K562 (cell line): ENCODE measurements around the gene DLX2. TPM values are rescaled to one million over a fixed set of nuclear protein-coding genes. Genes with fewer than 3 reads are reported as not detected.

Source experiments
- CEBPG ChIP-seq, 3 experiments: fragments of 200-800 bp in 1 of 3; sonication (Bioruptor generic) in 1 of 3; sonication (generic) in 1 of 3; formaldehyde crosslinking in 1 of 3; IDR thresholded peaks in 2 of 3; conservative IDR thresholded peaks in 1 of 3; 2 replicates each; pipeline versions ENCODE4 v1.6.1 to v1.8.0; 2016 to 2022; ENCODE audit warnings: missing compliant biosample characterization in 2 of 3, missing genetic modification characterization in 2 of 3, mild to moderate bottlenecking in 1 of 3, missing genetic modification reagents in 1 of 3
- CHAMP1 ChIP-seq: fragments of 450-650 bp; IDR thresholded peaks from 2 replicates; pipeline ENCODE4 v1.6.1; 2016; ENCODE audit warnings: mild to moderate bottlenecking
- E2F3 ChIP-seq: fragments of 250-450 bp; sonication (Bioruptor Pico); IDR thresholded peaks from 2 replicates; pipeline ENCODE4 v1.4.0; 2020; ENCODE audit warnings: mild to moderate bottlenecking
- E2F4 ChIP-seq: sonication (generic); formaldehyde crosslinking; IDR thresholded peaks from 2 replicates; pipeline ENCODE4 v1.8.0; 2022; ENCODE audit warnings: mild to moderate bottlenecking, low read depth, missing genetic modification reagents
- FOXK2 ChIP-seq, 2 experiments: fragments of 450-650 bp; IDR thresholded peaks in 1 of 2; conservative IDR thresholded peaks in 1 of 2; 2 replicates each; pipeline ENCODE4 v1.6.1; 2016; ENCODE audit warnings: low read depth in 2 of 2, mild to moderate bottlenecking in 1 of 2
- HDAC1 ChIP-seq, 2 experiments: fragments of 450-650 bp; IDR thresholded peaks; 2 replicates each; pipeline ENCODE4 v1.6.1; 2016 to 2017; ENCODE audit warnings: inconsistent platforms in 1 of 2, mild to moderate bottlenecking in 1 of 2, moderate library complexity in 1 of 2
- HDAC3 ChIP-seq: fragments of 450-650 bp; IDR thresholded peaks from 2 replicates; pipeline ENCODE4 v1.6.1; 2018; ENCODE audit warnings: borderline replicate concordance, mild to moderate bottlenecking, moderate library complexity; ENCODE audit not compliant: partially characterized antibody
- HNRNPLL ChIP-seq: fragments of 200-400 bp; formaldehyde crosslinking; IDR thresholded peaks from 2 replicates; pipeline ENCODE4 v1.6.1; 2017; ENCODE audit warnings: low read length, low read depth, mild to moderate bottlenecking; ENCODE audit not compliant: poor library complexity, severe bottlenecking
- ILK ChIP-seq: fragments of 450-650 bp; IDR thresholded peaks from 2 replicates; pipeline ENCODE4 v1.6.1; 2016; ENCODE audit warnings: missing genetic modification characterization, low read depth, mild to moderate bottlenecking, missing compliant biosample characterization, moderate library complexity, borderline replicate concordance
- JUN ChIP-seq, 2 experiments: sonication (generic) in 1 of 2; formaldehyde crosslinking in 1 of 2; IDR thresholded peaks; 2 replicates each; pipeline versions ENCODE4 v1.6.1 to v1.8.0; 2012 to 2022; ENCODE audit warnings: borderline replicate concordance in 2 of 2, mild to moderate bottlenecking in 2 of 2, improper control_type of control experiment in 1 of 2, low read depth in 1 of 2, low read length in 1 of 2, missing genetic modification reagents in 1 of 2
- MTA3 ChIP-seq: fragments of 450-650 bp; formaldehyde crosslinking; IDR thresholded peaks from 2 replicates; pipeline ENCODE4 v1.6.1; 2017; ENCODE audit warnings: mild to moderate bottlenecking, borderline replicate concordance
- NR2F6 ChIP-seq: fragments of 450-650 bp; formaldehyde crosslinking; IDR thresholded peaks from 2 replicates; pipeline ENCODE4 v1.4.0; 2020; ENCODE audit warnings: mild to moderate bottlenecking
- POLR2A ChIP-seq: fragments of 450-650 bp; conservative IDR thresholded peaks from 2 replicates; pipeline ENCODE4 v1.6.1; 2016
- RBM17 ChIP-seq: fragments of 200-400 bp; formaldehyde crosslinking; IDR thresholded peaks from 2 replicates; pipeline ENCODE4 v1.6.1; 2017; ENCODE audit warnings: low read depth, mild to moderate bottlenecking, low read length, borderline replicate concordance
- TRIM28 ChIP-seq: fragments of 450-650 bp; IDR thresholded peaks from 2 replicates; pipeline ENCODE4 v1.6.1; 2017
- ZBTB7A ChIP-seq: IDR thresholded peaks from 2 replicates; pipeline ENCODE4 v1.6.1; 2011; ENCODE audit warnings: low read depth, mild to moderate bottlenecking, low read length, moderate library complexity, borderline replicate concordance; ENCODE audit not compliant: control insufficient read depth
- ZFP36 ChIP-seq: fragments of 150-350 bp; IDR thresholded peaks from 2 replicates; pipeline ENCODE4 v1.6.1; 2018; ENCODE audit warnings: low read length, low read depth; ENCODE audit not compliant: partially characterized antibody
- ZNF655 ChIP-seq: fragments of 250-450 bp; sonication (Bioruptor Pico); IDR thresholded peaks from 2 replicates; pipeline ENCODE4 v1.5.0; 2021
- ZNF699 ChIP-seq: fragments of 250-450 bp; sonication (Bioruptor Pico); IDR thresholded peaks from 2 replicates; pipeline ENCODE4 v1.8.0; 2021; ENCODE audit warnings: mild to moderate bottlenecking, moderate library complexity; ENCODE audit not compliant: insufficient replicate concordance
- polyA plus RNA-seq, 8 experiments: library from polyadenylated mRNA; depleted of rRNA in 4 of 8; stranded (reverse) in 5 of 8; unstranded in 3 of 8; fragments of >200 nt; fragmentation: Nextera tagmentation in 2 of 8; fragmentation: Illumina TruSeq in 1 of 8; extraction: Ambion mirVana in 2 of 8; extraction: Trizol in 1 of 8; gene quantifications; 2 replicates each; pipeline versions ENCODE4 v1.2.1 to v1.2.3, GENCODE V29; 2011 to 2014; ENCODE audit warnings: inconsistent platforms in 1 of 8, missing spikeins in 1 of 8
- total RNA-seq, 7 experiments: library from RNA; depleted of rRNA in 6 of 7; stranded (reverse); fragments of >200 nt in 6 of 7; fragmentation: Illumina TruSeq in 2 of 7; extraction: Trizol in 2 of 7; gene quantifications; 2 replicates each; pipeline versions ENCODE4 v1.2.1 to v1.2.3, GENCODE V29; 2011 to 2021; ENCODE audit warnings: low replicate concordance in 1 of 7

Gene DLX2
- total and polyA plus RNA-seq, 9 of the 15 experiments (the other 6 are each of a cell fraction or from before 2014, with no cell fraction given): 0.14 to 4.3 (median 0.86) TPM

GRCh38 chr2:172084645-172085459 is 17.8 kb downstream of the DLX2 start (continued):
- peak; percentile 93 for TF ChIP-seq HNRNPLL
- TF ChIP-seq MTA3: peak; percentile 60; the same call in 1 of the 2 replicates
- TF ChIP-seq ILK (tag): no peak
- TF ChIP-seq E2F4 (CRISPR knock-in tag): 0 out of 2 replicates have a peak, but pooled peaks have one; percentile 12
- no peak for TF ChIP-seq ZNF699 (CRISPR knock-in tag)
- TF ChIP-seq TRIM28: no peak
- TF ChIP-seq ZBTB7A: peak; percentile 40; the same call in 1 of the 2 replicates
- TF ChIP-seq FOXK2 (conservative IDR thresholded peaks at IDR 0.05 in 1 of 2, IDR thresholded peaks at IDR 0.05 in 1 of 2; ENCODE audit: low read depth in 2 of 2): no peak
- TF ChIP-seq RBM17: no peak
- TF ChIP-seq E2F3 (CRISPR knock-in tag): peak; percentile 91; the same call in 1 of the 2 replicates
- TF ChIP-seq CHAMP1: no peak
- TF ChIP-seq ZFP36: no peak
- TF ChIP-seq NR2F6 (CRISPR knock-in tag): no peak
- no peak for TF ChIP-seq ZNF655
- TF ChIP-seq JUN (IDR thresholded peaks at IDR 0.05; ENCODE audit: borderline replicate concordance, low read depth, low read length): no peak; the same call in 1 of the 2 replicates
- TF ChIP-seq JUN (CRISPR knock-in tag; IDR thresholded peaks at IDR 0.05; ENCODE audit: borderline replicate concordance): 0 out of 2 replicates have a peak, but pooled peaks have one; percentile 73
- peak; percentile 97 for TF ChIP-seq CEBPG (CRISPR knock-in tag; IDR thresholded peaks at IDR 0.05)
- TF ChIP-seq CEBPG (tag; conservative IDR thresholded peaks at IDR 0.05 in 1 of 2, IDR thresholded peaks at IDR 0.05 in 1 of 2): peak; percentile 96 to 98
- peak; percentile 91 for TF ChIP-seq POLR2A
- TF ChIP-seq HDAC3: no peak
- peak in 1 of 2 experiments; percentile 77; a peak in 2 of 4 replicates for TF ChIP-seq HDAC1 (IDR thresholded peaks at IDR 0.05)
